Activated T-helper 2 cell treated with anti-CD3 and anti-CD28 coated beads, Interferon-gamma antibody, Interleukin-2, Interleukin-4, amounts not matched to agents 10 μg/mL and 5 μg/mL and 100 μg/mL, durations not matched to agents 14 hours and 24 hours and 36 hours (primary cell): ENCODE data around the gene C2orf69. TPM values are rescaled to one million over a fixed set of nuclear protein-coding genes. Genes with fewer than 3 reads are reported as not detected.
A peak's percentile ranks its signal among the peaks of the same experiment; 100 is the strongest.

Source experiments
- DNase-seq: peaks from one replicate; pipeline ENCODE4 v3.0.0; 2021; ENCODE audit warnings: low spot score
- H3K27ac Mint-ChIP-seq: one replicate; pipeline ENCODE4 v1.8.0; 2021; ENCODE audit warnings: mixed read lengths
- H3K27me3 Mint-ChIP-seq: one replicate; pipeline ENCODE4 v1.8.0; 2021; ENCODE audit warnings: low read depth, mixed read lengths
- H3K36me3 Mint-ChIP-seq: one replicate; pipeline ENCODE4 v1.8.0; 2021; ENCODE audit warnings: low read depth, mixed read lengths
- H3K4me1 Mint-ChIP-seq: one replicate; pipeline ENCODE4 v1.8.0; 2021; ENCODE audit warnings: low read depth, mixed read lengths
- H3K4me3 Mint-ChIP-seq: one replicate; pipeline ENCODE4 v1.8.0; 2021; ENCODE audit warnings: low read depth, mild to moderate bottlenecking, moderate library complexity, mixed read lengths
- H3K9me3 Mint-ChIP-seq: one replicate; pipeline ENCODE4 v1.8.0; 2021; ENCODE audit warnings: mixed read lengths
- intact Hi-C: fragments of 100-400 bp; cut with micrococcal nuclease; formaldehyde crosslinking; loops from one replicate; pipeline ENCODE4 v1.15.1; 2023
- total RNA-seq: library from RNA; stranded (reverse); gene quantifications from 2 replicates; pipeline ENCODE4 v1.2.3, GENCODE V29; 2022

C2orf69 gene, protein sequence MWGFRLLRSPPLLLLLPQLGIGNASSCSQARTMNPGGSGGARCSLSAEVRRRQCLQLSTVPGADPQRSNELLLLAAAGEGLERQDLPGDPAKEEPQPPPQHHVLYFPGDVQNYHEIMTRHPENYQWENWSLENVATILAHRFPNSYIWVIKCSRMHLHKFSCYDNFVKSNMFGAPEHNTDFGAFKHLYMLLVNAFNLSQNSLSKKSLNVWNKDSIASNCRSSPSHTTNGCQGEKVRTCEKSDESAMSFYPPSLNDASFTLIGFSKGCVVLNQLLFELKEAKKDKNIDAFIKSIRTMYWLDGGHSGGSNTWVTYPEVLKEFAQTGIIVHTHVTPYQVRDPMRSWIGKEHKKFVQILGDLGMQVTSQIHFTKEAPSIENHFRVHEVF
- total RNA-seq = 16.8 and 17.6 TPM in 2 replicates

DNA sequence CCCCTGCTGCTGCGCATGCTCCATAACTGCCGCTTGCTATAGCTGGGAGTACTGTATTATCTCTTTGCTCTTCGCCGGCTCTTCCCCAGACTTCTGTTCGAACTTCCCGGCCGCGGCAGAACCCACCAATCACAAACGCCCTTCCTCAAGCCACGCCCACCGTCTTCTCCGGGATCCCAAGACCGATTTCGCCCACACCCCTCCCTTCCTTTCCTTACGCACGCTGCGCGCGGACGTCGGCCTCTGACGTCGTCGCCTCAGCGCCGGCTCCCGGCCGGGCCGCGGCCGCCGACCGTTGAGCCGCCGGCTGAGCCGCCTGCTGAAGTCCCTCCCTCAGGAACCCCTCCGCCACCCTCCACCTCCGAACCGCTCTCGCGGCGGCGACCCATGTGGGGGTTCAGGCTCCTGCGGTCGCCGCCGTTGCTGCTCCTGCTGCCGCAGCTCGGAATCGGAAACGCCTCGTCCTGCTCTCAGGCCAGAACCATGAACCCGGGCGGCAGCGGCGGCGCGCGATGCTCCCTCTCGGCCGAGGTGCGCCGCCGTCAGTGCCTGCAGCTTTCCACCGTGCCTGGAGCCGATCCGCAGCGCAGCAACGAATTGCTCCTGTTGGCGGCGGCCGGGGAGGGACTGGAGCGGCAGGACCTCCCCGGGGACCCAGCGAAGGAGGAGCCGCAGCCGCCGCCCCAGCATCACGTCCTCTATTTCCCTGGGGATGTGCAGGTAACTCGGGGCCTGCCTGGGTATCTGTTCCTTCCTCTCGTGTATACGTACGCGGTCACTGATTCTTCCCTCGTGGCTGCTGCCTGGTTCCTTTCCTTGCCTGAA is at the start of gene C2orf69:
Gene C2orf69, plus strand, starts transcription at position 242 of the 825 bp plus-strand sequence. Its CDS starts 146 bp downstream, at position 388.
- DNase-seq = peak; percentile 91
- Mint-ChIP-seq H3K36me3 (peaks cover 28% of the 10 kb centered on the region), H3K27me3 (peaks cover 6% of the 10 kb centered on the region), H3K27ac (peak within 1 kb of the TSS; percentile 96), H3K4me1 (peaks cover 23% of the 10 kb centered on the region), H3K9me3 (peaks cover 6% of the 10 kb centered on the region), H3K4me3 (peak within 1 kb of the TSS; percentile 92)
- intact Hi-C loops = loop anchor here (1.0 to 5.0 kb wide), 5 partner anchors 44 to 406 kb away; partner anchors contain the start of genes FTCDNL1, MAIP1 and TYW5

DNA sequence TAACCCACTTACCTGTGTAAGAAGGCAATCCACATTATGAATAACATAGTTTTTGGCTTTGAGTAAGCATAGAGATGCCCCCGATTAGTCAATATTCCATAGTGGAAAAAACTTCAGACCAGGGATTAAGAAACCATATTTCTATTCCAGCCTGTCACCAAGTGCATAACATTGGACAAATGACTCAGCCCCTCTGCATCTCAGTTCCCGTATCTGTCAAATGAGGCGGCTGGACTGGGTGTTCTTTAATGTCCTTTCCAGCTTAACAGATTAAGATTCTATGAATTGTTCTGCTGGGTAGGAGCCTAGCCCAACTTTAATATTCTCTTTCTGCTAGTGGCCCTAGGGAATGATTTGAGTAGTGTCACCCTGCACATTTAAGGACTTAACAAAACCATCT is 48.3 kb upstream of the C2orf69 start:
- Mint-ChIP-seq H3K36me3 (no peaks in the 10 kb centered on the region), H3K4me3 (no peak overlapping the region), H3K27ac (no peak overlapping the region), H3K27me3 (peaks cover 41% of the 10 kb centered on the region), H3K9me3 (no peaks in the 10 kb centered on the region), H3K4me1 (no peaks in the 10 kb centered on the region)
- DNase-seq = no peak
- intact Hi-C loops = no loop called here

DNA sequence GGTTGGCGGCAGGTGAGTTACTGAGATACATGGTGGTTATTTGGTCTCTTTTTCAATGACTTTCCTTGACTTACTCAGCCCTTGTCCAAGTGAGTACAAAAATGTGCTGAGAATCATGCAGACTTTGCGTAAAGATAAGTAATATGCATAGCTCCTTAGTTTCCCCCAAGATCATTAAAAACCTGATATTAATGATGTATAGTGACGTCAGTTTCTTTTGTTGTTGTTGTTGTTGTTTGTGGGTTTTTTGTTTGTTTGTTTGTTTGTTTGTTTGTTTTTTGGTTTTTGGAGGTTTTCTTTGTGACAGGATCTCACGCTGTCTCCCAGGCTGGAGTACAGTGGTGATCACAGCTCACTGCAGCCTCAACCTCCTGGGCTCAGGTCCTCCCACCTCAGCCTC is 45.2 kb upstream of the C2orf69 start:
- no peaks in the 10 kb centered on the region for H3K9me3 Mint-ChIP-seq
- no peak overlapping the region for H3K27ac Mint-ChIP-seq
- intact Hi-C loops = no loop called here
- H3K4me1 Mint-ChIP-seq = no peaks in the 10 kb centered on the region
- no peak overlapping the region for H3K4me3 Mint-ChIP-seq
- peaks cover 52% of the 10 kb centered on the region for H3K27me3 Mint-ChIP-seq
- no peak for DNase-seq
- no peaks in the 10 kb centered on the region for H3K36me3 Mint-ChIP-seq

DNA sequence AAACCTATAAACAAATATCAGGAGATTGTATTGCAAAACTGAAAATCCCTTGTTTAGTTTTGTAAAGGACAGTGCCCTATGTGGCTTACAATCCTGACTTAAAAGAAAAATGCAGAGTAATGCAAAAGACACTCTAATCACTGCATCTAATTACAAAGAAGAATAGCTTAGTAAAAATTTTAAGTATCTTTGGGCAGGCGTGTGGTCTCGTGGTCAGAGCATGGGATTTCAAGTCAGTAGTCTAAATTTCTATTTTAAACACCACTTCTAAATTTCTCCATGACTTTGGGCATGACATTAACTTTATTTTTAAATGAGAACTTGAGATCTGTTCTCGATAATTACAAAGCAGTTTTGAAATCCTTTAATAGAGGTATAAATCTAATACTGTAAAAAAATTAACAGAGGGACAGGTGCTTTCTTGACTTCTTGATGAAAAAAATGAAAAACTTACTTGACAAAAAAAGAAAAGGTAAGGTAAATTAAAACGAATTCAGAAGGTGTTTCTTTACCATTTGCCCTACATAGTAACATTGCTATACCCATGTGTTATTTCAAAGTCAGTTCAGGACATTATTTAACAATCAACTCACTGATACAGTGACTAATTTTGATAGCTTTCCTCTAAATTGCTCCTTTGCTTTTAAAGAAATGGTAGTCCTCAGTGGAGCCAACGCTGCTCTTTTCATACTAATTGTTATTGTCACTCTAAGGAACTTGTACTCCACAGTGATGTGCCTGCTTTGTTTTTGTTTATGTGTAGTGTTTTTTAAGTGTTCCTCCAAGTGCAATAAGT is 42.5 kb upstream of the C2orf69 start:
- no peak overlapping the region for H3K27ac Mint-ChIP-seq
- intact Hi-C loops = no loop called here
- no peaks in the 10 kb centered on the region for H3K36me3 Mint-ChIP-seq
- H3K4me1 Mint-ChIP-seq = no peaks in the 10 kb centered on the region
- DNase-seq = no peak
- H3K4me3 Mint-ChIP-seq = no peak overlapping the region
- H3K9me3 Mint-ChIP-seq = no peaks in the 10 kb centered on the region
- peaks cover 42% of the 10 kb centered on the region for H3K27me3 Mint-ChIP-seq

DNA sequence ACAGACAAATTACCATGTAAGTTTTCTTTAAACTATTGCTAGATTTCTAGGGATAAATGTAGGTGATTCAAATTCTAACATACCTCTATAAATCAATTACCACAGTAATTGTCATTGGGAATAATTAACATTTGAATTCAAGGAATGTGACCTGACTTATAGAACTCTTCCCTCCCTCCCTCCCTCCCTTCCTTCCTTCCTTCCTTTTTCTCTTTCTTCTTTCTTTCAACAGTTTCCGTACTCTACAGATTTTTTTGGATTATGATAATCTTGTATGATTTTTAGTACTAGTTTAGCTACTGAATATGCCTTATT is 41.9 kb upstream of the C2orf69 start:
- Mint-ChIP-seq H3K9me3 (peaks cover 5% of the 10 kb centered on the region), H3K4me3 (no peak overlapping the region), H3K27ac (no peak overlapping the region), H3K4me1 (no peaks in the 10 kb centered on the region), H3K27me3 (peaks cover 41% of the 10 kb centered on the region), H3K36me3 (no peaks in the 10 kb centered on the region)
- DNase-seq = no peak
- intact Hi-C loops = no loop called here

DNA sequence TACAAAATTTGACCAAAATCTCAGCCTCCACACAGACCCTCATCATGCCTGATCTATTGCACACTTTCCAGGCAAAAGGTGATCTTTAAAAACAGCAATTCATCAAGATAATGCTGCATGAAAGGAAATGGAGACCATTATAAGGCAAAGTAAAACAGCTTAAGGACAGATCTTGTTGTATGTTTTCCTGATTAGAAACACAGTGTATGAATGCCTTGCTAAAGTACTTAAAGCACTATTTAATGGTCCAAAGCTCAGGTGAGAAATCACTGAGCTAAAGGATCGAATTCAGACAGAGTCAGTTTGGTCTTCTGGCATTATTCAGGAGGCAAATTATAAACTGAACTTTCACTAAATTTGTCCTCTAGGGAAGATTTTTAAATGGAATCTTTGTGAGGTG is 41.4 kb upstream of the C2orf69 start:
- H3K9me3 Mint-ChIP-seq = peaks cover 9% of the 10 kb centered on the region
- intact Hi-C loops = no loop called here
- no peak overlapping the region for H3K4me3 Mint-ChIP-seq

DNA sequence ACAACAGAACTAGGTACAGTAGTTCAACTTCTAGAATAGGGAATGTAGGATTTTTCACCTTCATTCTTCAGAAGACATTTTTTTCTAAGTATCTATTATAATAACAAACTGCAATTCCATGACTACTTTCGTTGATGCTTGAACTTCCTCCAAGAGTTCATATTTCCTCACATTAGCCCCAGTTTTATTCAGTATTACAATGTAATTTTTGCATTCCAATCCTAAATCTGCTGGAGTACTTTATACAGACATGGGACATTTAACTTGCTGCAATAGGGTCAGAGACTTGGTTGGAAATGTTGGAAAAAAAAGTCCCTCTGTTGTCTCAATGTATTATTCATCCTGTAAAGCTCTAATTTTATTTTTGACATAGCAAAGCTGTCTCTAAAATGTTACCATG is 40.5 kb upstream of the C2orf69 start:
- H3K27me3 Mint-ChIP-seq = peaks cover 37% of the 10 kb centered on the region
- no peak overlapping the region for H3K27ac Mint-ChIP-seq
- H3K4me3 Mint-ChIP-seq = no peak overlapping the region
- peaks cover 16% of the 10 kb centered on the region for H3K9me3 Mint-ChIP-seq
- DNase-seq = no peak
- H3K4me1 Mint-ChIP-seq = no peaks in the 10 kb centered on the region
- H3K36me3 Mint-ChIP-seq = no peaks in the 10 kb centered on the region
- intact Hi-C loops = no loop called here

More for the DNA sequence above, 41.4 kb upstream of the C2orf69 start:
- DNase-seq = no peak
- no peak overlapping the region for H3K27ac Mint-ChIP-seq
- H3K27me3 Mint-ChIP-seq = peaks cover 41% of the 10 kb centered on the region
- H3K36me3 Mint-ChIP-seq = no peaks in the 10 kb centered on the region
- no peaks in the 10 kb centered on the region for H3K4me1 Mint-ChIP-seq

DNA sequence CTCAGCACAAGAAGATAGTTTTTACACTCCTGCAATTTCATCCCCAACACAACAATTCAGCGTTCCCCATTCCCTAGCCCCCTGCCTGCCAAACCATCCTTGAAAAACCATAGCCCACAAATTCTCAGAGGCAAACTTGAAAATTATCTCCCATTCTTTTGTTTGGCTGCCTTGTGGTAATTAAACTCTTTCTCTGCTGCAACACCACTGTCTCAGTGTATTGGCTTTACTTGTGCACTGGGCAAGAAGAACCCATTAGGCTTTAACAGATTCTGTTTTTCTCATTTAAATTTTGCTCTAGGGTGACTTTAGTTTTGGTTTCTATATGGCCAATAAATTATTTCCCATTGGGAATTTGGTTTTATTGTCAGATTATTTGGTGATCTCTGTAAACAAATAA is 36.9 kb upstream of the C2orf69 start:
- Mint-ChIP-seq H3K27me3 (peaks cover 23% of the 10 kb centered on the region), H3K27ac (no peak overlapping the region), H3K9me3 (peaks cover 16% of the 10 kb centered on the region), H3K4me3 (no peak overlapping the region), H3K36me3 (no peaks in the 10 kb centered on the region), H3K4me1 (no peaks in the 10 kb centered on the region)
- DNase-seq = no peak
- intact Hi-C loops = no loop called here

DNA sequence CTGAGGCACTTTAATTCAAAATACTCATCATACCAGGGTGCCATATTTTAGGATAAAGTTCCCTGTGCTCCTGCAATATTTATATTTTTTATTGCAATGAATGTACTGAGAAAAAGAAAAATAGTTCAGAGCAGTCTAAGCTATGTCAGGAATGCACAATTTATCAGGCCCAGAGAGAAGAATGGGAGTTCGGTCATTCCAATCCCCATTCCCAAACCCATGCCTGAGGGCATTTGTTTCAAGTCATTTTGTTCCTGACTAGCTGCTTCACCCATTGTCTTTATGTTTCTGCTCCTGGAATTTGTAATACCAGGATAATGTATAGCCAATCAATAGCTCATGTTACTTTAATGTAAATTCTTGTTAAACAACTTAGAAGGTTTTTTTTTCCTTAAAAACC is 35.7 kb upstream of the C2orf69 start:
- Mint-ChIP-seq H3K27me3 (peaks cover 14% of the 10 kb centered on the region), H3K4me3 (no peak overlapping the region), H3K27ac (no peak overlapping the region), H3K9me3 (peaks cover 16% of the 10 kb centered on the region), H3K36me3 (no peaks in the 10 kb centered on the region), H3K4me1 (no peaks in the 10 kb centered on the region)
- intact Hi-C loops = no loop called here
- DNase-seq = no peak

DNA sequence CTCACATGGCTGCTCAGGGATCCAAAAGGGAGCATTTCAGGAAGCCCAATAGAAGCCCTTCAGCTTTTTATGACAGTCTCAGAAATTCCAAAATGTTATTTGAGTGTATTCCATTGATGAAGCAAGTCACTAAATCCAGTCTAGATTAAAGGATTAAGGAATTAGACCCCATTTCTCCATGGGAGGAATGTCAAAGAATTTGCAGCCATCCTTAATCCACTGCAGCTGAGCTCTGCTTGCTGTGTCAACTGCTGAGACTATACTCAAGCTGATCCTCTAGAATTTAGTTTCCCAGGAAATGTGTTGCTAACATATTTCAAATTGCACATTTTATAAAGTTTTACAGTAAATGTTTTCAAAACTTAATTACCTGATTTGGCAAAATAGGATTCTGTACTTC is 28.4 kb upstream of the C2orf69 start:
- intact Hi-C loops = no loop called here
- peaks cover 3% of the 10 kb centered on the region for H3K27me3 Mint-ChIP-seq
- no peak for DNase-seq
- peaks cover 6% of the 10 kb centered on the region for H3K9me3 Mint-ChIP-seq
- no peak overlapping the region for H3K27ac Mint-ChIP-seq
- H3K4me1 Mint-ChIP-seq = no peaks in the 10 kb centered on the region
- no peaks in the 10 kb centered on the region for H3K36me3 Mint-ChIP-seq
- H3K4me3 Mint-ChIP-seq = no peak overlapping the region

DNA sequence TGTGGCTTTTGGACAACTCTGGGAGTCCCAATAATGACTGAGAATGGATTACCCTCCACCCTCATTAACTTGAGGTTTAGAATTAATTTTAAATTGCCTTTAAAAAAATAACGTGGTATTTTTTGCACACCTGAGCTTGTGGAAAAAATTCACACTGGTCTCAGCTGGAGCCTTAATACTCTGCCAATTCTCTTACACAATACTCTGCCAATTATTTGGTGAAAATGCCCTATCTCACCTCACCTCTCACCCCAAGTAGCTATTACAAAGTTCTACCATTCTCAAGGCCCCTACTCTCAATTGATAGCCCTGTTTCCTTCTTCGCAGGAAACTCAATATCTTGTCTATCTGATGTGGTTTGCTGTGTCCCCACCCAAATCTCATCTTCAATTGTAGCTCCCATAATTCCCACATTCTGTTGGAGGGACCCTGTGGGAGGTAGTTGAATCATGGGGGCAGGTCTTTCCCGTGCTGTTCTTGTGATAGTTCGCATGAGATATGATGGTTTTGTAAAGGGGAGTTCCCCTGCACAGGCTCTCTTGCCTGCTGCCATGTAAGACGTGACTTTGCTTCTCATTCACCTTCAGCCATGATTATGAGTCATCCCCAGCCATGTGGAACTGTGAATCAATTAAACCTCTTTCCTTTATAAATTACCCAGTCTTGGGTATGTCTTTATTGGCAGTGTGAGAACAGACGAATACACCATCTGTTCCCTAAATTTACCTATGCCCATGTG is 27.4 kb upstream of the C2orf69 start:
- intact Hi-C loops = no loop called here
- Mint-ChIP-seq H3K4me1 (no peaks in the 10 kb centered on the region), H3K9me3 (peaks cover 6% of the 10 kb centered on the region), H3K27me3 (peaks cover 4% of the 10 kb centered on the region), H3K36me3 (no peaks in the 10 kb centered on the region), H3K4me3 (no peak overlapping the region), H3K27ac (no peak overlapping the region)
- no peak for DNase-seq

DNA sequence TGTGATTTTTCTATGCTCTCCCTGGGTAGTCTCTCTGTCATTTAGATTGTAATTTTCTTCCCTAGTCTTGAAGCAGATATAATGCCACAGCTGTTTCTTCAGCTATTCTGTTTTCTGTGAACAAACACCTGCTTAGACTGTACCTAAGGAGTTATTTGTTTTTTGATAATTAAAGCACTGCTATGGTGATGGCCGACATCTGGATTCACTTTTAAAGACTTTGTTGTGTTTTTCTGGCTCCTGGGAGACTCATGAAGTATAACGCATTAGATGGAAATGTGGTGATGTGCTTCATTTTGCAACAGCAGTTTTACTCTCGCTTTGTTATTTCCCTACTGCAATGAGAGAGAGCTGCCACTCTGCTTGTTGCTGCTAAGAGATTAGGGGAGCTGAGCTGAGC is 15.7 kb upstream of the C2orf69 start:
- Mint-ChIP-seq H3K36me3 (no peaks in the 10 kb centered on the region), H3K4me3 (no peak overlapping the region), H3K4me1 (no peaks in the 10 kb centered on the region), H3K9me3 (no peaks in the 10 kb centered on the region), H3K27me3 (peaks cover 35% of the 10 kb centered on the region), H3K27ac (no peak overlapping the region)
- no peak for DNase-seq
- intact Hi-C loops = no loop called here
